Mesendoderm (in vitro differentiated cells): ENCODE results near the gene CAGE1.

Experiments
- DNase-seq: peaks from one replicate; pipeline ENCODE4 v3.0.0; 2013
- H2AK5ac ChIP-seq: 2 replicates; pipeline ENCODE4 v1.6.1; 2013; ENCODE audit warnings: low read length, inconsistent platforms
- H2BK120ac ChIP-seq: 2 replicates; pipeline ENCODE4 v1.6.1; 2013; ENCODE audit warnings: low read depth, mild to moderate bottlenecking, low read length, moderate library complexity, mixed read lengths
- H2BK15ac ChIP-seq: replicated peaks from 2 replicates; pipeline ENCODE4 v1.6.1; 2013; ENCODE audit warnings: low read depth, mild to moderate bottlenecking, moderate library complexity
- H2BK5ac ChIP-seq: 2 replicates; pipeline ENCODE4 v1.6.1; 2013; ENCODE audit warnings: low read length, inconsistent platforms
- H3K18ac ChIP-seq: 2 replicates; pipeline ENCODE4 v1.6.1; 2013; ENCODE audit warnings: mild to moderate bottlenecking, low read length, mixed read lengths
- H3K23ac ChIP-seq: one replicate; pipeline ENCODE4 v1.6.1; 2013; ENCODE audit warnings: low read length
- H3K27ac ChIP-seq: 2 replicates; pipeline ENCODE4 v1.5.1; 2013; ENCODE audit warnings: low read depth, mild to moderate bottlenecking, inconsistent platforms, low read length, moderate library complexity
- H3K27me3 ChIP-seq: 2 replicates; pipeline ENCODE4 v1.6.1; 2013; ENCODE audit warnings: low read length, control low read depth, mild to moderate bottlenecking, inconsistent platforms; ENCODE audit not compliant: insufficient read depth, poor library complexity
- H3K36me3 ChIP-seq: 2 replicates; pipeline ENCODE4 v1.6.1; 2013; ENCODE audit warnings: low read length, inconsistent platforms; ENCODE audit not compliant: control insufficient read depth, insufficient read depth
- H3K4ac ChIP-seq: one replicate; pipeline ENCODE4 v1.6.1; 2013; ENCODE audit warnings: low read depth, mild to moderate bottlenecking, low read length, moderate library complexity
- H3K4me1 ChIP-seq: 2 replicates; pipeline ENCODE4 v1.6.1; 2013; ENCODE audit warnings: low read depth, low read length, inconsistent platforms; ENCODE audit not compliant: control insufficient read depth
- H3K4me2 ChIP-seq: 2 replicates; pipeline ENCODE4 v1.6.1; 2013; ENCODE audit warnings: low read length
- H3K4me3 ChIP-seq: 2 replicates; pipeline ENCODE4 v1.5.1; 2013; ENCODE audit warnings: mild to moderate bottlenecking, low read length
- H3K56ac ChIP-seq: one replicate; pipeline ENCODE4 v1.6.1; 2013; ENCODE audit warnings: low read length
- H3K79me1 ChIP-seq: 2 replicates; pipeline ENCODE4 v1.6.1; 2013; ENCODE audit warnings: low read length, inconsistent platforms
- H3K79me2 ChIP-seq: 2 replicates; pipeline ENCODE4 v1.6.1; 2013; ENCODE audit warnings: mild to moderate bottlenecking, low read length; ENCODE audit not compliant: control insufficient read depth, insufficient read depth
- H3K9ac ChIP-seq: 2 replicates; pipeline ENCODE4 v1.6.1; 2013; ENCODE audit warnings: low read length, inconsistent platforms
- H4K5ac ChIP-seq: one replicate; pipeline ENCODE4 v1.6.1; 2013; ENCODE audit warnings: low read length
- H4K8ac ChIP-seq: one replicate; pipeline ENCODE4 v1.6.1; 2013; ENCODE audit warnings: low read depth, mild to moderate bottlenecking, control low read depth, low read length, moderate library complexity
- WGBS: extraction: QIAGEN DNeasy Blood & Tissue Kit; methylation state at CpG from one replicate; pipeline ENCODE4 v1.1.7; 2013; ENCODE audit warnings: low lambda C conversion rate, missing lambda C conversion rate; ENCODE audit not compliant: insufficient coverage; ENCODE audit errors: extremely low coverage; 5-methylcytosine and 5-hydroxymethylcytosine counted together

The CAGE1 gene

GRCh38 chr6:7285416-7285815 is 104.1 kb downstream of the CAGE1 start:
- H3K27me3 ChIP-seq: no peaks in the 10 kb centered on the region

DNA sequence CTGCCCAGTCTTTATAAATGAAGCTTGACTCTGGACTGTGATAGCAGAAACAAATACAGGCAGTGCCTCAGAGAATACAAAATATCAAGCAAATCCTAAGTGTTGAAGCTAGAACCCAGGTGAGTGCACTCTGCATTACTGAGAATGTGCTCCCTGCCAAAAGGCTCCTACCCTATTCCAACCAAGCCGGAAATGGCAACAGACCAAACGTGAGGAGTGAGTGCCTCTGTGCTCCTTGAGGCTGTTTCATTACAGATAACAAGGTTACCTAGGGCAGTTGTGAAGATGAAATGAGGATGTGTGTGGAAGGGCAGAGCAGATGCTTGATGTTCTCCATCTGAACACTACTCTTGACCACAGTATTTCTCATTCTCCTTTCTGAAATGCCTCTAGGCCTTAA is 105.9 kb downstream of the CAGE1 start:
- Histone ChIP-seq H3K27me3 (no peaks in the 10 kb centered on the region), H3K4me2 (no peak overlapping the region), H4K8ac (no peak overlapping the region), H2BK5ac (no peak overlapping the region), H3K18ac (no peak overlapping the region), H3K79me1 (no peaks in the 10 kb centered on the region), H2BK15ac (no peak overlapping the region), H3K23ac (no peak overlapping the region), H3K27ac (no peak overlapping the region), H3K4me1 (no peaks in the 10 kb centered on the region), H2AK5ac (no peak overlapping the region), H4K5ac (no peak overlapping the region), H3K4ac (no peak overlapping the region), H3K56ac (no peak overlapping the region), H2BK120ac (no peak overlapping the region), H3K79me2 (no peaks in the 10 kb centered on the region), H3K9ac (no peak overlapping the region), H3K4me3 (no peak overlapping the region), H3K36me3 (peaks cover 2% of the 10 kb centered on the region)
- WGBS: no CpG with 5 or more reads among the region's 2 CpGs
- DNase-seq: no peak

More at GRCh38 chr6:7285416-7285815, 104.1 kb downstream of the CAGE1 start:
- no peak overlapping the region for H3K4me3 ChIP-seq
- no peak overlapping the region for H3K9ac ChIP-seq
- no peak for DNase-seq
- H3K79me1 ChIP-seq: no peaks in the 10 kb centered on the region
- peaks cover 4% of the 10 kb centered on the region for H3K36me3 ChIP-seq
- no peak overlapping the region for H4K5ac ChIP-seq
- no peak overlapping the region for H3K4me2 ChIP-seq
- H2AK5ac ChIP-seq: no peak overlapping the region
- no peak overlapping the region for H3K56ac ChIP-seq
- no peak overlapping the region for H2BK120ac ChIP-seq
- no peaks in the 10 kb centered on the region for H3K79me2 ChIP-seq
- H3K27ac ChIP-seq: no peak overlapping the region
- H3K4me1 ChIP-seq: no peaks in the 10 kb centered on the region
- H3K18ac ChIP-seq: no peak overlapping the region
- H2BK15ac ChIP-seq: no peak overlapping the region
- H3K4ac ChIP-seq: no peak overlapping the region
- no peak overlapping the region for H2BK5ac ChIP-seq
- H4K8ac ChIP-seq: no peak overlapping the region
- WGBS: no CpG with 5 or more reads among the region's 6 CpGs
- no peak overlapping the region for H3K23ac ChIP-seq

DNA sequence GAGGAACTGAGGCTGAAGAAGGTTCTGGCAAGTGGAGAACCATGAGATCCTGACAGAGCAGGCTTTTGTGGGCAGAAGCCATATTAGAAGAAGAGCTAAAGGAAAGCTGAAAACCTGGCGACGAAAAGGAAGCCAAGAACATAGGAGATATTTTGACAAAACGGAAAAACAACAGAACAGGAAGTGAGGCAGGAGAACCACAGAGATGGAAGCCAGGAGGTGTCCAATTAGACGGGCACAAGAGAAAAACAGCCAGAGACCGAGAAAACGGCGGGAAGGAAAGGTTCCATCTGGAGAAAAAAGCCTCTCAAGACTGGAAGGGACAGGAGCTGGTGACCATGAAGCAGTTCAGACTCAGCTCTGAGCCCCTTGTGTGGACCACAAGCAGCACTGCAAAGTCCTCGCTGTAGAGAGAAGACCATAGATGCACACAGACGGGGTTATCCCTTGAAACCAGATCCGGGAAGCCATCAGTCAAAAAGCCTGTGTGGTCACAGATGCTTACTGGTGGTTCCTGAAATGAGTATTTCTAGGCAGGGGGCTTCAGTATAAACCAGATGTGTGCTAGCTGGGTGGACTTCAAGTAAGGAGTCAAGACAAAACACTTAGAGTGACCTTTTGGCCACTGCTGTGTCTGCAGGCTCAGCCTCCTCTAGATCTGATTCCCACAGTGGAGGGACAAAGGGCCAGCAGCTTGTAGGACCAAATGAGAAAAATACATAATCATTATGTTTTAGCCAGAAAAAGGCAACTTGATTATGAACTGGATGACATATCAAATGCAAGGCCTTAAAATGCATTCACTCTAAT is 107.2 kb downstream of the CAGE1 start:
- Histone ChIP-seq H3K27me3 (no peaks in the 10 kb centered on the region), H3K4me2 (no peak overlapping the region), H3K4ac (no peak overlapping the region), H3K9ac (no peak overlapping the region), H3K4me3 (no peak overlapping the region), H3K23ac (no peak overlapping the region), H3K18ac (no peak overlapping the region), H4K5ac (no peak overlapping the region), H2AK5ac (no peak overlapping the region), H3K56ac (no peak overlapping the region), H2BK120ac (no peak overlapping the region), H3K27ac (no peak overlapping the region), H3K79me1 (no peaks in the 10 kb centered on the region), H2BK5ac (no peak overlapping the region), H3K4me1 (no peaks in the 10 kb centered on the region), H4K8ac (no peak overlapping the region), H2BK15ac (no peak overlapping the region), H3K36me3 (peaks cover under 1% of the 10 kb centered on the region), H3K79me2 (no peaks in the 10 kb centered on the region)
- no peak for DNase-seq
- WGBS: no CpG with 5 or more reads among the region's 10 CpGs
